Measurements from ENCODE around the gene MAPK8.

DNA sequence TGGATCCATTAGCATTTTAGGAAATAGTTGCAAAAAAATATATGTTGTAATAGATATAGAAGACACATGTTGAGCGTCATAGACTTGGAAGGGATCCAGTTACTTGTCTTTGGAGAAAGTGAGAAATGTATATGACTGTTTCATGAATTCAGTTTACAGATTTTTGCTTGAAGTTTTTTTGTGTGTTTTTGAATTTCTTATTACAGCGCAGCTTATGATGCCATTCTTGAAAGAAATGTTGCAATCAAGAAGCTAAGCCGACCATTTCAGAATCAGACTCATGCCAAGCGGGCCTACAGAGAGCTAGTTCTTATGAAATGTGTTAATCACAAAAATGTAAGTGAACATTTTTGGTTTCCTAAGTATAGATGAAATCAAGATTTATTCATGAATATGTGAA is 98.2 kb downstream of the MAPK8 start:
- TF ChIP-seq, protein P1, sequence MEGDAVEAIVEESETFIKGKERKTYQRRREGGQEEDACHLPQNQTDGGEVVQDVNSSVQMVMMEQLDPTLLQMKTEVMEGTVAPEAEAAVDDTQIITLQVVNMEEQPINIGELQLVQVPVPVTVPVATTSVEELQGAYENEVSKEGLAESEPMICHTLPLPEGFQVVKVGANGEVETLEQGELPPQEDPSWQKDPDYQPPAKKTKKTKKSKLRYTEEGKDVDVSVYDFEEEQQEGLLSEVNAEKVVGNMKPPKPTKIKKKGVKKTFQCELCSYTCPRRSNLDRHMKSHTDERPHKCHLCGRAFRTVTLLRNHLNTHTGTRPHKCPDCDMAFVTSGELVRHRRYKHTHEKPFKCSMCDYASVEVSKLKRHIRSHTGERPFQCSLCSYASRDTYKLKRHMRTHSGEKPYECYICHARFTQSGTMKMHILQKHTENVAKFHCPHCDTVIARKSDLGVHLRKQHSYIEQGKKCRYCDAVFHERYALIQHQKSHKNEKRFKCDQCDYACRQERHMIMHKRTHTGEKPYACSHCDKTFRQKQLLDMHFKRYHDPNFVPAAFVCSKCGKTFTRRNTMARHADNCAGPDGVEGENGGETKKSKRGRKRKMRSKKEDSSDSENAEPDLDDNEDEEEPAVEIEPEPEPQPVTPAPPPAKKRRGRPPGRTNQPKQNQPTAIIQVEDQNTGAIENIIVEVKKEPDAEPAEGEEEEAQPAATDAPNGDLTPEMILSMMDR (conservative IDR thresholded peaks at IDR 0.05): no peak
- TF ChIP-seq EZH2 (IDR thresholded peaks at IDR 0.05; ENCODE audit: low read depth): no peak

All from PC-9 (cell line).